Measurements from ENCODE around the gene NLE1.
"Not testable (repeated sequence)": the region's sequence is repeated elsewhere in the genome, so short reads cannot be mapped to it uniquely, and the experiment has no call there.

DNA sequence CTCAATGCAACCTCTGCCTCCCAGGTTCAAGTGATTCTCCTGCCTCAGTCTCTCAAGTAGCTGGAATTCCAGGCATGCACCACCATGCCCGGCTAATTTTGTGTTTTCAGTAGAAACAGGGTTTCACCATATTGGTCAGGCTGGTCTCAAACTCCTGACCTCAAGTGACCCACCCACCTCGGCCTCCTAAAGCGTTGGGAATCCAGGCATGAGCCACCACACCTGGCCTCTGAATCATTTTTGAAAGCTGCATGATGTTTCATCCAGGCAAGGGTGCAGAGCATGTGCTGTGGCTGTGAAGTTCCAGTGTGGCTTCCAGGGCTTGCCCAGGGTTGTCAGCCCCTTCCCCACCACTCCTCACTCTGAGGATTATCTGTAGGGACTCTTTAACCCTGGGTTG, 30.2 kb upstream of the NLE1 start:
- not testable (repeated sequence) for TF ChIP-seq TAF1 (IDR thresholded peaks at IDR 0.05; ENCODE audit: low read depth, low read length); POLR2A (IDR thresholded peaks at IDR 0.05; ENCODE audit: low read depth, low read length); POLR2AphosphoS5 (IDR thresholded peaks at IDR 0.05; ENCODE audit: low read depth, low read length); PAX5 (IDR thresholded peaks at IDR 0.05; ENCODE audit: insufficient read depth, low read length, severe bottlenecking); SPI1 (IDR thresholded peaks at IDR 0.05; ENCODE audit: low read depth, low read length); POU2F2 (IDR thresholded peaks at IDR 0.05; ENCODE audit: low read depth, low read length)
